Mucosa of descending colon (tissue), 3 donors: ENCODE measurements around the gene GALK2. TPM values are rescaled to one million over a fixed set of nuclear protein-coding genes. Genes with fewer than 3 reads are reported as not detected.
"Not testable (repeated sequence)": the region's sequence is repeated elsewhere in the genome, so short reads cannot be mapped to it uniquely, and the experiment has no call there.

ENCODE experiments used
- ATAC-seq: fragments of 200-7000 bp; cut with Tn5 transposase; one replicate; pipeline ENCODE4 v1.9.1; 2020; ENCODE audit warnings: mild to moderate bottlenecking, moderate library complexity
- DNase-seq, 3 donors: peaks; one replicate each; pipeline ENCODE4 v3.0.0-alpha.2; 2020
- H3K36me3 ChIP-seq: fragments of 200-600 bp; one replicate; pipeline ENCODE4 v1.8.0; 2021; ENCODE audit warnings: low read depth, mild to moderate bottlenecking
- H3K4me1 ChIP-seq: fragments of 200-600 bp; one replicate; pipeline ENCODE4 v1.8.0; 2021; ENCODE audit warnings: low read depth, mild to moderate bottlenecking
- H3K4me3 ChIP-seq: fragments of 200-600 bp; one replicate; pipeline ENCODE4 v1.8.0; 2021; ENCODE audit warnings: mild to moderate bottlenecking
- H3K9me3 ChIP-seq: fragments of 200-600 bp; one replicate; pipeline ENCODE4 v1.8.0; 2021; ENCODE audit warnings: mild to moderate bottlenecking
- intact Hi-C, 2 donors: fragments of 100-400 bp; cut with DNase I in 1 of 2; cut with micrococcal nuclease in 1 of 2; formaldehyde crosslinking; loops; one replicate each; pipeline versions ENCODE4 v1.11.0 to v1.11.1; 2022; cut with DNase I, micrococcal nuclease
- total RNA-seq, 3 donors: library from RNA; stranded (reverse); fragmentation: NEBNext Ultra II Directional in 2 of 3; extraction: Animal tissue kit (Norgen Biotek cat#: 25700) in 2 of 3; gene quantifications; one replicate each; pipeline versions ENCODE4 v1.2.1 to v1.2.4, GENCODE V29; 2021 to 2023
- TF ChIP-seq, protein P1 (sequence below): fragments of 200-600 bp; IDR thresholded peaks from one replicate; pipeline ENCODE4 v1.8.0; 2022; ENCODE audit warnings: antibody characterized with exemption, mild to moderate bottlenecking
- donor health status: DM: no; HTN: no; CAD: no; lungs with moderate emphysema.
- donor health status: DM: no; HTN: no; CAD: no.
- donor health status: DM: no; HTN: yes; CAD: no.

GALK2 gene
- total RNA-seq, 3 donors from 2014 or later: 35.6 to 39.7 (median 39.5) TPM

DNA sequence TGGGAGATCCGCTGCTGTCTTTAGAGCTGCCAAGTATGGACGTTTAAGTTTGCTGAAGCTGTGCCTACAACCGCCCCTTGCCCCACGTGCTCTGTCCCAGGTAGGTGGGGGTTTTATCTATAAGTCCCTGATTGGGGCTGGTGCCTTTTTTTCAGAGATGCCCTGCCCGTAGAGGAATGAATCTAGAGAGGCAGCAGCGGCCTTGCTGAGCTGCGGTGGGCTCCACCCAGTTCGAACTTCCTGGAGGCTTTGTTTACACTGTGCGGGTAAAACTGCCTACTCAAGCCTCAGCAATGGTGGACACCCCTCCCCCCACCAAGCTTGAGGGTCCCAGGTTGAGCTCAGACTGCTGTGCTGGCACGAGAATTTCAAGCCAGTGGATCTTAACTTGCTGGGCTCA, 169.6 kb downstream of the GALK2 start:
- no peak overlapping the region for H3K4me3 ChIP-seq
- DNase-seq (no peak), ATAC-seq (no peak)
- H3K36me3 ChIP-seq: no peaks in the 10 kb centered on the region
- no peaks in the 10 kb centered on the region for H3K9me3 ChIP-seq
- TF ChIP-seq, protein P1, sequence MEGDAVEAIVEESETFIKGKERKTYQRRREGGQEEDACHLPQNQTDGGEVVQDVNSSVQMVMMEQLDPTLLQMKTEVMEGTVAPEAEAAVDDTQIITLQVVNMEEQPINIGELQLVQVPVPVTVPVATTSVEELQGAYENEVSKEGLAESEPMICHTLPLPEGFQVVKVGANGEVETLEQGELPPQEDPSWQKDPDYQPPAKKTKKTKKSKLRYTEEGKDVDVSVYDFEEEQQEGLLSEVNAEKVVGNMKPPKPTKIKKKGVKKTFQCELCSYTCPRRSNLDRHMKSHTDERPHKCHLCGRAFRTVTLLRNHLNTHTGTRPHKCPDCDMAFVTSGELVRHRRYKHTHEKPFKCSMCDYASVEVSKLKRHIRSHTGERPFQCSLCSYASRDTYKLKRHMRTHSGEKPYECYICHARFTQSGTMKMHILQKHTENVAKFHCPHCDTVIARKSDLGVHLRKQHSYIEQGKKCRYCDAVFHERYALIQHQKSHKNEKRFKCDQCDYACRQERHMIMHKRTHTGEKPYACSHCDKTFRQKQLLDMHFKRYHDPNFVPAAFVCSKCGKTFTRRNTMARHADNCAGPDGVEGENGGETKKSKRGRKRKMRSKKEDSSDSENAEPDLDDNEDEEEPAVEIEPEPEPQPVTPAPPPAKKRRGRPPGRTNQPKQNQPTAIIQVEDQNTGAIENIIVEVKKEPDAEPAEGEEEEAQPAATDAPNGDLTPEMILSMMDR: no peak
- intact Hi-C loops: no loop called here
- H3K4me1 ChIP-seq: no peaks in the 10 kb centered on the region

DNA sequence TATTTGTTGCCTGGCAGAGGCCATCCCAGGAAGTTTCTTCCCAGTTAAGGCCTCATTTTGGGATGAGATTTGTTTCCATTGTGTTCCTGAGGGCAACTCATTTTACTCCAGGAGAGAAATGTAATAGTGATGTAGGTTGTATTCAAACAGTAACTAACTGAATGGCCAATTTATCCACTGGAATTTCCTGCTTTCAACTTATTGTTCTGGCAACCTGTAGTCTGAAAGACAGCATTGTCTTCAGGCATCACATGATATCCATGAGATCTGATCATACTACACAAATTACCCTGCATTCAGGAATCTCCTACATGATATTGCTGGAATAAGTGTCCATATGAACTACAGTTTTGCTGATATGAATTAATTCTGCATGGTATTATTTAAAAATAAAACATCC, 173.5 kb downstream of the GALK2 start:
- TF ChIP-seq, protein P1: no peak
- intact Hi-C loops: no loop called here
- H3K9me3 ChIP-seq: no peaks in the 10 kb centered on the region
- ATAC-seq: no peak
- no peaks in the 10 kb centered on the region for H3K36me3 ChIP-seq
- no peak overlapping the region for H3K4me3 ChIP-seq
- DNase-seq: no peak
- H3K4me1 ChIP-seq: no peaks in the 10 kb centered on the region

DNA sequence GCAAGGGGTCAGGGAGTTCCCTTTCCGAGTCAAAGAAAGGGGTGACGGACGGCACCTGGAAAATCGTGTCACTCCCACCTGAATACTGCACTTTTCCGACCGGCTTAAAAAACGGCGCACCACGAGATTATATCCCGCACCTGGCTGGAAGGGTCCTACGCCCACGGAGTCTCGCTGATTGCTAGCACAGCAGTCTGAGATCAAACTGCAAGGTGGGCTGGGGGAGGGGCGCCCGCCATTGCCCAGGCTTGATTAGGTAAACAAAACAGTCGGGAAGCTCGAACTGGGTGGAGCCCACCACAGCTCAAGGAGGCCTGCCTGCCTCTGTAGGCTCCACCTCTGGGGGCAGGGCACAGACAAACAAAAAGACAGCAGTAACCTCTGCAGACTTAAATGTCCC, 184.4 kb downstream of the GALK2 start:
- DNase-seq, intact Hi-C loops, H3K4me3 ChIP-seq, H3K4me1 ChIP-seq, H3K9me3 ChIP-seq, H3K36me3 ChIP-seq, ATAC-seq: not testable (repeated sequence)

DNA sequence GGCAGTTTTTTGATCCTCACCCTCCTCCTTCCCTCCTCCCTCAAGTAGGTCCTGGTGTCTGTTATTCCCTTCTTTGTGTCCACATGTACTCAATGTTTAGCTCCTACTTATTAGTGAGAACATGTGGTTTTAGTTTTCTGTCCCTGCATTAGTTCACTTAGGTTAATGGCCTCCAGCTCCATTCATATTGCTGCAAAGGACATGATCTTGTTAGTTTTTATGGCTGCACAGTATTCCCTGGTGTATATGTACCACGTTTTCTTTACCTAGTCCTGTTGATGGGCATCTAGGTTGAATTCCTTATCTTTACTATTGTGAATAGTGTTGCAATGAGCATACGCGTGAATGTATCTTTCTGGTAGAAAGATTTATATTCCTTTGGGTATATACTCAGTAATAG, 191.3 kb downstream of the GALK2 start:
- H3K4me1 ChIP-seq: no peaks in the 10 kb centered on the region
- DNase-seq (no peak), ATAC-seq (no peak)
- TF ChIP-seq, protein P1: no peak
- H3K4me3 ChIP-seq: no peak overlapping the region
- no peaks in the 10 kb centered on the region for H3K36me3 ChIP-seq
- intact Hi-C loops: no loop called here
- no peaks in the 10 kb centered on the region for H3K9me3 ChIP-seq

DNA sequence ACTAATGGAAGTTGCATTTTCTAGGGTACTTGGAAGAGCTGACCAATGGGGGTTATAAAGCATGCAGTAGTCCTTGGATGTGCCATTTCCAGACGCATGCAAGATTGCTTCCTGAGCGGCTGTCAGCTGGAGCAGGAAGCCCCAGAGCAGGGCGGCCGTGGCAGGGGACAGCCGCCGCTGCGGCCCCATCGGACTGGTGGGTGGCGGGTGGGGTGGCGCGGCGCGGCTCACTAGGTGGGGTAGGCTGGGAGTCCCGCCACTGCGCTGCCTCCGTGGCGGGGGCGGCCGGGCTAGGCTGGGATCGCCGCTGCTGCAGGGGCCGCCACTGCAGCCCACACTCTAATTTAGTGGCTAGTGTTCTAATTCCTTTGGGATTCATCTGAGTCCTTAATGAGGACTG, 196.4 kb downstream of the GALK2 start:
- ATAC-seq (no peak), DNase-seq (no peak)
- no peak overlapping the region for H3K4me3 ChIP-seq
- intact Hi-C loops: no loop called here
- TF ChIP-seq, protein P1: no peak
- H3K9me3 ChIP-seq: no peaks in the 10 kb centered on the region
- no peaks in the 10 kb centered on the region for H3K4me1 ChIP-seq
- no peaks in the 10 kb centered on the region for H3K36me3 ChIP-seq

DNA sequence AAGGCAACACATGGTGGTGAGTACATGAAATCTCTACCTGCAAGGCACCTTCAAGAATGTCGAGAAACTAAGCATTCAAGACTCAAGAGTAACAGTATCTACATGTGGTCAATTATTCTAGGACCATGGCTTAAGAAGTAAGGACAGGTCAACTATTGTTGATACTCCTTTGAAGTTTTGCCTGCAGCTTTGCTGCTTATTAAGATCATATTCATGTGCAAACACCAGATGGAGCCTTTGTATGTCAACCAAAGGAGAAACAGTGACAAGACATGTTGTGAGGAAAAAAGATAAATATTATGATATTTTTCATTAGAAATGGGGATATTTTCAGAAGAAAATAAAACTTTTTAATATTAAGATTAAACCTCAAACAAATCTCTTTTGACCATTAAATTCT, 200.7 kb downstream of the GALK2 start:
- Histone ChIP-seq H3K36me3 (no peaks in the 10 kb centered on the region), H3K4me1 (no peaks in the 10 kb centered on the region), H3K4me3 (no peak overlapping the region), H3K9me3 (no peaks in the 10 kb centered on the region)
- ATAC-seq (no peak), DNase-seq (no peak)
- intact Hi-C loops: no loop called here
- TF ChIP-seq, protein P1: no peak
